Activated CD8-positive, alpha-beta T cell treated with anti-CD3 and anti-CD28 coated beads for 36 hours (primary cell): ENCODE data around the gene SLX4IP. TPM values are rescaled to one million over a fixed set of nuclear protein-coding genes. Genes with fewer than 3 reads are reported as not detected.
A peak's percentile ranks its signal among the peaks of the same experiment; 100 is the strongest.

Source experiments
- ATAC-seq: fragments of 200-7000 bp; cut with Tn5 transposase; one replicate; pipeline ENCODE4 v1.10.0; 2021; ENCODE audit warnings: mild to moderate bottlenecking, moderate library complexity
- CTCF ChIA-PET: fragments of 350-600 bp; sonication (Branson Sonifier 250); formaldehyde crosslinking; loops from one replicate; lab custom pipeline; 2021; ENCODE audit warnings: antibody characterized with exemption; lab: Charles Lee
- POLR2A ChIA-PET: fragments of 350-600 bp; sonication (Branson Sonifier 250); formaldehyde crosslinking; loops from one replicate; lab custom pipeline; 2021; ENCODE audit warnings: antibody characterized with exemption; lab: Charles Lee
- DNase-seq: peaks from one replicate; pipeline ENCODE4 v3.0.0-alpha.2; 2020
- H3K27ac Mint-ChIP-seq: one replicate; pipeline ENCODE4 v1.8.0; 2021; ENCODE audit warnings: mild to moderate bottlenecking, mixed read lengths
- H3K27me3 Mint-ChIP-seq: one replicate; pipeline ENCODE4 v1.8.0; 2021; ENCODE audit warnings: mixed read lengths
- H3K36me3 Mint-ChIP-seq: one replicate; pipeline ENCODE4 v1.8.0; 2021; ENCODE audit warnings: low read depth, mixed read lengths
- H3K4me1 Mint-ChIP-seq: one replicate; pipeline ENCODE4 v1.8.0; 2021; ENCODE audit warnings: low read depth, mixed read lengths
- H3K4me3 Mint-ChIP-seq: one replicate; pipeline ENCODE4 v1.8.0; 2021; ENCODE audit warnings: mild to moderate bottlenecking, moderate library complexity, mixed read lengths
- H3K9me3 Mint-ChIP-seq: one replicate; pipeline ENCODE4 v1.8.0; 2021; ENCODE audit warnings: mixed read lengths
- CTCF ChIP-seq: fragments of 200-600 bp; IDR thresholded peaks from one replicate; pipeline ENCODE4 v1.8.0; 2022; ENCODE audit warnings: antibody characterized with exemption, mild to moderate bottlenecking
- intact Hi-C: fragments of 100-400 bp; cut with micrococcal nuclease; formaldehyde crosslinking; loops from one replicate; pipeline ENCODE4 v1.10.0; 2022
- total RNA-seq, 2 experiments: library from RNA; stranded (reverse); gene quantifications; one replicate each; pipeline ENCODE4 v1.2.3, GENCODE V29; 2021

SLX4IP gene
- total RNA-seq, 2 experiments from 2014 or later, result 6.5 to 7.3 TPM

GRCh38 chr20:10531848-10532247, 96.7 kb downstream of the SLX4IP start:
- Mint-ChIP-seq H3K4me1 (peaks cover 7% of the 10 kb centered on the region), H3K4me3 (no peak overlapping the region), H3K9me3 (no peaks in the 10 kb centered on the region), H3K27ac (no peak overlapping the region), H3K27me3 (no peaks in the 10 kb centered on the region), H3K36me3 (no peaks in the 10 kb centered on the region)
- ChIA-PET CTCF (no interaction called here), POLR2A (no interaction called here)
- no peak for DNase-seq
- no peak for ATAC-seq
- no peak for TF ChIP-seq CTCF
- intact Hi-C loops, result no loop called here

- CTCF ChIA-PET, result no interaction called here
- Mint-ChIP-seq H3K9me3 (no peaks in the 10 kb centered on the region), H3K27ac (no peak overlapping the region), H3K4me1 (peaks cover 7% of the 10 kb centered on the region), H3K36me3 (no peaks in the 10 kb centered on the region), H3K4me3 (no peak overlapping the region), H3K27me3 (no peaks in the 10 kb centered on the region)
- TF ChIP-seq CTCF, result no peak
- POLR2A ChIA-PET, result interaction anchor here (0.7 kb wide), 1 partner anchor 1458 kb away, joined by 3 read pairs; no protein-coding TSS in a partner anchor
- intact Hi-C loops, result no loop called here
- no peak for ATAC-seq
- no peak for DNase-seq
Measured at GRCh38 chr20:10532361-10532760, 97.3 kb downstream of the SLX4IP start.

GRCh38 chr20:10536531-10536930, 101.4 kb downstream of the SLX4IP start:
- H3K27me3 Mint-ChIP-seq, result no peaks in the 10 kb centered on the region
- peak; percentile 41 for DNase-seq
- H3K36me3 Mint-ChIP-seq, result no peaks in the 10 kb centered on the region
- peak; percentile 37 for ATAC-seq
- no peaks in the 10 kb centered on the region for H3K9me3 Mint-ChIP-seq
- H3K4me1 Mint-ChIP-seq, result peaks cover 14% of the 10 kb centered on the region
- ChIA-PET CTCF (interaction anchor here (0.6 to 2.8 kb wide), 10 partner anchors 13 to 108 kb away, joined by 3 to 9 read pairs (median 4); partner anchors contain the start of genes MKKS and SLX4IP), POLR2A (no interaction called here)
- H3K4me3 Mint-ChIP-seq, result no peak overlapping the region
- TF ChIP-seq CTCF, result peak; percentile 18
- no peak overlapping the region for H3K27ac Mint-ChIP-seq
- intact Hi-C loops, result no loop called here

- ChIA-PET CTCF (no interaction called here), POLR2A (no interaction called here)
- H3K4me3 Mint-ChIP-seq, result no peak overlapping the region
- peaks cover 10% of the 10 kb centered on the region for H3K4me1 Mint-ChIP-seq
- no peak for DNase-seq
- intact Hi-C loops, result no loop called here
- H3K9me3 Mint-ChIP-seq, result no peaks in the 10 kb centered on the region
- no peak for TF ChIP-seq CTCF
- no peak for ATAC-seq
- no peaks in the 10 kb centered on the region for H3K36me3 Mint-ChIP-seq
- H3K27me3 Mint-ChIP-seq, result no peaks in the 10 kb centered on the region
- H3K27ac Mint-ChIP-seq, result no peak overlapping the region
Measured at GRCh38 chr20:10537850-10538480, 102.9 kb downstream of the SLX4IP start.

GRCh38 chr20:10538768-10539167, 103.7 kb downstream of the SLX4IP start:
- Mint-ChIP-seq H3K27ac (no peak overlapping the region), H3K36me3 (no peaks in the 10 kb centered on the region), H3K4me3 (no peak overlapping the region), H3K27me3 (no peaks in the 10 kb centered on the region), H3K9me3 (no peaks in the 10 kb centered on the region), H3K4me1 (peaks cover 10% of the 10 kb centered on the region)
- POLR2A ChIA-PET, result no interaction called here
- no peak for ATAC-seq
- TF ChIP-seq CTCF, result no peak
- intact Hi-C loops, result no loop called here
- DNase-seq, result no peak
- CTCF ChIA-PET, result no interaction called here
